Testis (tissue), 2 donors: Measurements from ENCODE around the gene ELMO1.

Experiments
- CTCF ChIP-seq, 3 experiments: fragments of 450-650 bp in 2 of 3; fragments of 200-600 bp in 1 of 3; sonication (generic) in 1 of 3; IDR thresholded peaks; one replicate each; pipeline ENCODE4 v1.5.1; 2016 to 2019; ENCODE audit warnings: antibody characterized with exemption in 3 of 3, mild to moderate bottlenecking in 2 of 3, moderate library complexity in 1 of 3
- POLR2A ChIP-seq: fragments of 450-650 bp; IDR thresholded peaks from one replicate; pipeline ENCODE4 v1.6.1; 2017; ENCODE audit warnings: antibody characterized with exemption, mild to moderate bottlenecking, moderate library complexity

- TF ChIP-seq CTCF (IDR thresholded peaks at IDR 0.05) = no peak
- TF ChIP-seq POLR2A = no peak
These were observed 528.2 kb downstream of the ELMO1 start for GRCh38 chr7:36920433-36920832.
